Measurements from ENCODE around the gene XKR7.

The XKR7 gene

DNA sequence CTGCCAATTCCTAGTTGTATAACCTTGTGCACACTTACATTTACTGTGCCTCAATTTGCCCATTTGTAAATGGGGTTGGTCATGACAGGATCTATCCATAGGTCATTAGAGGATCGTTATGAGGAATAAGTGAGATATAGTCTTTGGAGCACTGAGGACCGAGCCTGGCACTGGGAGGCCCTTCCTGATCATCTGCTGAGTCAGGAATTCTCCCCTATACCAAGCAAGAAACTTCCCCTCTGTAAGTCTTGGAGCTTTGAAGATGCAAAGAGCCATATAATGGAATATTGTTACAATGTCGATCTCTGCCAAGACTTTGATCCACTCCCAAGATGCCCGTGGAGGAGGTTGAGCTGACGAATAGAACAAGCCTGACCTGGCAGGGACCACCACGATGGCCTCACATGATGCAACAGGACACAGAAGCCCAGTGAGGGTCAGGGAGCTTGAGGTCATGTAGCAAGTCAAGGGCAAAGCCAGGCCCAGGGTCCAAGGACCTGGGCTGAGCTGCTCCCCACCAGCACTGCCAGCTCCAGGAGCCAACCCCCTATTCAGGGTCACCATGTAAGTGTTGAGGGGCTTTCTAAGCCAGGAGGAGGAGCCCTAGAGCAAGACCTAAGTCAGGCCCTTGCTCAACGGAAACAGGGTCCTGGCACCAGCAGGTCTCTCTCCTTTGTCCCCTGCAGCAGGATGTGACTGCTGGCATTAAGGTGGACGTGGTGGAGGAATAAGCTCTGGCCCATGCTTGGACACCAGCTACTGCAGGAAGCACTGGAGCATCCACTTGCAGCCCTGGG is 32.8 kb upstream of the XKR7 start:
- TF ChIP-seq, protein P1, sequence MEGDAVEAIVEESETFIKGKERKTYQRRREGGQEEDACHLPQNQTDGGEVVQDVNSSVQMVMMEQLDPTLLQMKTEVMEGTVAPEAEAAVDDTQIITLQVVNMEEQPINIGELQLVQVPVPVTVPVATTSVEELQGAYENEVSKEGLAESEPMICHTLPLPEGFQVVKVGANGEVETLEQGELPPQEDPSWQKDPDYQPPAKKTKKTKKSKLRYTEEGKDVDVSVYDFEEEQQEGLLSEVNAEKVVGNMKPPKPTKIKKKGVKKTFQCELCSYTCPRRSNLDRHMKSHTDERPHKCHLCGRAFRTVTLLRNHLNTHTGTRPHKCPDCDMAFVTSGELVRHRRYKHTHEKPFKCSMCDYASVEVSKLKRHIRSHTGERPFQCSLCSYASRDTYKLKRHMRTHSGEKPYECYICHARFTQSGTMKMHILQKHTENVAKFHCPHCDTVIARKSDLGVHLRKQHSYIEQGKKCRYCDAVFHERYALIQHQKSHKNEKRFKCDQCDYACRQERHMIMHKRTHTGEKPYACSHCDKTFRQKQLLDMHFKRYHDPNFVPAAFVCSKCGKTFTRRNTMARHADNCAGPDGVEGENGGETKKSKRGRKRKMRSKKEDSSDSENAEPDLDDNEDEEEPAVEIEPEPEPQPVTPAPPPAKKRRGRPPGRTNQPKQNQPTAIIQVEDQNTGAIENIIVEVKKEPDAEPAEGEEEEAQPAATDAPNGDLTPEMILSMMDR (IDR thresholded peaks at IDR 0.05) = no peak

DNA sequence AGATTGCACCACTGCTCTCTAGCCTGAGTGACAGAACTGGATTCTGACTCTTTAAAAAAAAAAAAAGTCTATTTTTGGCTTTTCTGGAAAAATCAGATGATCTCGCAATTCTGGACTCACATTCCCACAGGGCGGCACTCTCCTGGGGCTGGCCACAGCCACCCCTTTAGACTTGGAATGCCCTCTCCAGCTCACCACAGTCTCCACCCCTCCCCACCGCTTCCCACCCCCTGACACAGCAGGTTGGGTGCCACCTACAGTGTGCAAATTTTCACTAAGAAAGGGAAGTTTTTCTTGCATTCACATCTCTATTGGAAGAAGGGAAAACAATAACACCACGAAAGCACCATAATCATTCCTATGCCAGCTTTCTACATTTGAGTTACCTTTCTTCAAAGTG is 31.5 kb upstream of the XKR7 start:
- TF ChIP-seq, protein P1 (IDR thresholded peaks at IDR 0.05) = no peak

DNA sequence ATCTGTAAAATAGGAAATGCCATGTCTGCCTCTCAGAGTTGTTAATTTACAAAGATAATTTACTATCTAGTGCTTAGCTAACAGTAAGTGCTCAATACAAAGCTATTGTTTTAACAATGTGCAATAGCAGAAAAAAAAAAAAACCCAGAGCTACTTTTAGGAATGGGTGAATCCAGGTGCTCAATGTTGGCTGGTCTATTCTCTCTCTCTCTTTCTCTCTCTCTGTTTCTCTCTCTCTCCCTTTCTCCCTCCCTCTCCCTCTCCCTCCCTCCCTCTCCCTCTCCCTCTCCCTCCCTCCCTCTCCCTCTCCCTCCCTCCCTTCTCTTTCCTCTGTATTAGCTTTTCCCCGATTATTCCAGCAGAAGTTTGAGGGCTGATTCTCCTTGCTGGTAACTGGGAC is 30.1 kb upstream of the XKR7 start:
- TF ChIP-seq, protein P1 (IDR thresholded peaks at IDR 0.05) = no peak

DNA sequence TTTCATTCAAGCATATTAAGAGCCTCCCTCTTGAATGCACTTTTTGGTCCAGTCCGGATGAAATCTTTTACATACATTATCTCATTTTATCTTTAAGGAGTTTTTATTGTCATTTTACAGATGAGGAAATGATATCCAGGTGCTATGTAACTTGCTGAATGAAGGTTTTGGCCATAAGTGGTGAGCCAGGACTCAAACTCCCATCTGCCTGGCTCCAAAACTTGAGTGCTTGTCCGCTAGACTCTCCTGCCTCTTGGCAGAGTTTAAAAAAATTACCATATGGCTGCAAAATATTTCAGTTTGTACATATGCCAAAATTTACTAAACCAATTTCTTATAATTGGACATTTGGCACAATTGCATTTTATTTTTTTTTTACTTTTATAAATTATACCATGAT is 28.3 kb upstream of the XKR7 start:
- TF ChIP-seq, protein P1 (IDR thresholded peaks at IDR 0.05) = no peak

DNA sequence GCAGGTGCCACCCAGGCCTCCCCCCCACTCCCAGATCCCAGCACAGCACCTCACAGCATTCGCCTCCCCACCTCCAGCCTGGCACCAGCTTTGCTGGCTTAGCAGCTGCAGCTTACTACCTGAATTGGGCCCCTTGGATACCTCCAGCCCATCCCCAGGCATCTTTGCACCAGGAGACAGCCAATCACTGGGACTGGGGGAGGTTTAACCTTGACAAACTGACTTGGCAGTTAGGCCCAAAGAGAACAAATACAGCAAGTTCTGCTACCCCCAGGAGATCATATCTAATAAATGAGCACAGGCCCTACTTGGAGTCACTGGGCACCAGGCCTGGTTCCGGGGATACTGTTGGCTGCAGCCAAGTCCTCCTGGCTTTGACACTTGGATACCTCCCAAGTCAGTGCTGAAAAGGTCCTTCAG is 24.9 kb upstream of the XKR7 start:
- TF ChIP-seq, protein P1 (IDR thresholded peaks at IDR 0.05) = no peak

DNA sequence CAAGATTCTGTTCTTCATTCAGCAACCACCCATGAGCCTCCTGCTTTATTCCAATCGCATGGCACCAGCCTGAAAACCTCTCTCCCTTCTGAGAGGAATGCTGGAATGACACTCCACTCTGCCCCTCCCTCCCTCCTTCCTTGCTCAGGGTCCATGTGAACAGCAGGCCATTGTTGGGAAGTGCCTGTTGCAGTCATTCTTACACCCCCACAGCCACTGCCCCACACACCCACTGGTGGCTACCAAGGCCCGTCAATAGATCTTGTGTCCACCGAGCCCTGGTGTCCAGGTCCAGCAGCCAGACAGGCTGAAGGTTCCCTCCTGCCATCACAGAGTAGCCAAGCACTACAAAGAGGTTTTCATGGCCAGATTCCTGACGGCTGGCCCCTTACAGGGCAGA is 22.6 kb upstream of the XKR7 start:
- TF ChIP-seq, protein P1 (IDR thresholded peaks at IDR 0.05) = no peak

DNA sequence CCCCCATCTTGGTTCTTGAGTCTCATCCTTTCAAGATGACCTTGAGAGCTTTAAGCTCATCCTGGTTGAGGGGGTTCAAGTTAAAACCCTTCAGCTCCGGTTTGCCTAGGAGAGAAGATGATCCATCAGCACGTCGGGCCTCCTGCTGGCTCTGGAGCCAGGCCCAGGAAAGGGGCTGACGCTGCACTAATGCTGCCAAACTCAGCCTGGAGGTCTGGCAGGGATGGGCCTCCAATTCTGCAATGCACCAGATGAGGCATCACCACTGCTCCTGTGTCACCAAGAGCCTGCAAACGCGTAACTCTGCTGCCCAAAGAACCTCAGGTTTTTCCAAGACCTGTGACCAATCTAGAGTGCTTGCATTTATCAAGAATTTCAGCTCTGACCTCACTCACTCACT is 22.2 kb upstream of the XKR7 start:
- TF ChIP-seq, protein P1 (IDR thresholded peaks at IDR 0.05) = no peak

DNA sequence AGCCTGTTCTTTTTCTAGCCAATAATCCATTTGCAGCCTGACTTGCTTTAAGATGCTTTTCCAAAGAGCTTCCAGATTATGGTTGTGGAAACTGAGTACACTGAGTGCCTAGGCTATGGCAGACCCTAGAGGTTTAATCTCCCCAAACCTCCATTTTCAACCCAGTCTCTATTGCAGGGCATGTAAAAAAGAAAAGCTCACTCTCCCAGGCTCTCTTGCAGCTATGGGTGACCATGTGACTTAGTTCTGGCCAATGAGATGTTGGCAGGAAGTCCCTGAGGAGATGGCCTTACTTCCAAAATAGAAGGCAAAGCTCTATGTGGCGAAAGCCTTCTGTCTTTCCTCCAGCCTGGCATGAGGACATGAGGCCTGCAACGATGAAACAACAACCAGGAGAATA is 19.9 kb upstream of the XKR7 start:
- TF ChIP-seq, protein P1 (IDR thresholded peaks at IDR 0.05) = no peak

Measured in LNCAP (cell line).